Sciatic nerve (tissue), 2 donors: ENCODE results near the gene INTS7. TPM values are rescaled to one million over a fixed set of nuclear protein-coding genes. Genes with fewer than 3 reads are reported as not detected.

Experiments used
- ATAC-seq: fragments of 200-7000 bp; cut with Tn5 transposase; one replicate; pipeline ENCODE4 v1.9.1; 2020; ENCODE audit warnings: mild to moderate bottlenecking, moderate library complexity
- DNase-seq: peaks from one replicate; pipeline ENCODE4 v3.0.0-alpha.2; 2020; ENCODE audit warnings: low spot score
- intact Hi-C: fragments of 100-400 bp; cut with DNase I; formaldehyde crosslinking; loops from one replicate; pipeline ENCODE4 v1.14.2; 2022
- total RNA-seq: library from RNA; stranded (reverse); fragmentation: NEBNext Ultra II Directional; extraction: Animal tissue kit (Norgen Biotek cat#: 25700); gene quantifications from one replicate; pipeline ENCODE4 v1.2.1, GENCODE V29; 2021
- donor health status: DM: no; HTN: no; CAD: no.
- donor health status: DM: no; HTN: no; CAD: no.

The INTS7 gene
- total RNA-seq = 10.4 TPM

- DNase-seq (peak; percentile 98), ATAC-seq (peak; percentile 98)
- intact Hi-C loops = loop anchor here (10.0 kb wide), 1 partner anchor 340 kb away; no protein-coding TSS in a partner anchor
Observed at GRCh38 chr1:212035123-212035834, at the start of gene INTS7, which contains the start of gene DTL. INTS7 (minus strand) TSS chr1:212035557; CDS start chr1:212035437, 120 bp downstream. DTL (plus strand) TSS chr1:212035748; CDS start chr1:212035891, 143 bp downstream.

GRCh38 chr1:212082765-212083406 lies 47.5 kb upstream of the INTS7 start:
- ATAC-seq (no peak), DNase-seq (no peak)
- intact Hi-C loops = no loop called here

- DNase-seq = no peak
- ATAC-seq = no peak
- intact Hi-C loops = loop anchor here (10.0 kb wide), 1 partner anchor 376 kb away; no protein-coding TSS in a partner anchor
Observed at GRCh38 chr1:212078826-212079225, 43.5 kb upstream of the INTS7 start.

- ATAC-seq = no peak
- DNase-seq = no peak
- intact Hi-C loops = loop anchor here (10.0 kb wide), 1 partner anchor 378 kb away; no protein-coding TSS in a partner anchor
Observed at GRCh38 chr1:212077028-212077427, 41.7 kb upstream of the INTS7 start.

GRCh38 chr1:212074856-212075255 lies 39.5 kb upstream of the INTS7 start:
- intact Hi-C loops = loop anchor here (10.0 kb wide), 1 partner anchor 380 kb away; no protein-coding TSS in a partner anchor
- ATAC-seq (no peak), DNase-seq (no peak)

- no peak for DNase-seq
- ATAC-seq = no peak
- intact Hi-C loops = loop anchor here (10.0 kb wide), 1 partner anchor 380 kb away; no protein-coding TSS in a partner anchor
Observed at GRCh38 chr1:212074313-212074712, 39.0 kb upstream of the INTS7 start.

- intact Hi-C loops = loop anchor here (10.0 kb wide), 1 partner anchor 381 kb away; no protein-coding TSS in a partner anchor
- ATAC-seq = no peak
- no peak for DNase-seq
Observed at GRCh38 chr1:212073490-212073889, 38.1 kb upstream of the INTS7 start.

GRCh38 chr1:212072047-212072446 lies 36.7 kb upstream of the INTS7 start:
- intact Hi-C loops = loop anchor here (10.0 kb wide), 1 partner anchor 383 kb away; no protein-coding TSS in a partner anchor
- DNase-seq = no peak
- ATAC-seq = no peak

GRCh38 chr1:212070720-212071302 lies 35.5 kb upstream of the INTS7 start:
- intact Hi-C loops = loop anchor here (10.0 kb wide), 1 partner anchor 384 kb away; no protein-coding TSS in a partner anchor
- DNase-seq (no peak), ATAC-seq (peak; percentile 85)

GRCh38 chr1:212067787-212068186 lies 32.4 kb upstream of the INTS7 start:
- DNase-seq (no peak), ATAC-seq (no peak)
- intact Hi-C loops = loop anchor here (5.0 kb wide), 1 partner anchor 225 kb away; no protein-coding TSS in a partner anchor

- ATAC-seq (no peak), DNase-seq (no peak)
- intact Hi-C loops = no loop called here
Observed at GRCh38 chr1:212062832-212063438, 27.6 kb upstream of the INTS7 start.

GRCh38 chr1:212060632-212061472 lies 25.5 kb upstream of the INTS7 start:
- no peak for ATAC-seq
- DNase-seq = no peak
- intact Hi-C loops = no loop called here

GRCh38 chr1:212055333-212055732 lies 20.0 kb upstream of the INTS7 start:
- ATAC-seq (no peak), DNase-seq (no peak)
- intact Hi-C loops = no loop called here

GRCh38 chr1:212053993-212054392 lies 18.6 kb upstream of the INTS7 start:
- intact Hi-C loops = no loop called here
- DNase-seq = no peak
- no peak for ATAC-seq

- intact Hi-C loops = no loop called here
- ATAC-seq (no peak), DNase-seq (no peak)
Observed at GRCh38 chr1:212045981-212046380, 10.6 kb upstream of the INTS7 start.

GRCh38 chr1:212044851-212045250 lies 9.5 kb upstream of the INTS7 start:
- ATAC-seq (no peak), DNase-seq (no peak)
- intact Hi-C loops = no loop called here

GRCh38 chr1:212042436-212042835 lies 7.1 kb upstream of the INTS7 start:
- intact Hi-C loops = no loop called here
- no peak for DNase-seq
- ATAC-seq = no peak

GRCh38 chr1:212040629-212041412 lies 5.5 kb upstream of the INTS7 start:
- intact Hi-C loops = no loop called here
- ATAC-seq (no peak), DNase-seq (no peak)
